HG03520 (cell line): ENCODE results near the gene TXK.
A peak's percentile ranks its signal among the peaks of the same experiment; 100 is the strongest.
"Not testable (repeated sequence)": the region's sequence is repeated elsewhere in the genome, so short reads cannot be mapped to it uniquely, and the experiment has no call there.

Experiments used
- ATAC-seq: cut with Tn5 transposase; IDR thresholded peaks from one replicate; pipeline ENCODE4 v1.9.1; 2021; ENCODE audit warnings: mild to moderate bottlenecking, moderate library complexity; ENCODE audit not compliant: unreplicated experiment

TXK gene

DNA sequence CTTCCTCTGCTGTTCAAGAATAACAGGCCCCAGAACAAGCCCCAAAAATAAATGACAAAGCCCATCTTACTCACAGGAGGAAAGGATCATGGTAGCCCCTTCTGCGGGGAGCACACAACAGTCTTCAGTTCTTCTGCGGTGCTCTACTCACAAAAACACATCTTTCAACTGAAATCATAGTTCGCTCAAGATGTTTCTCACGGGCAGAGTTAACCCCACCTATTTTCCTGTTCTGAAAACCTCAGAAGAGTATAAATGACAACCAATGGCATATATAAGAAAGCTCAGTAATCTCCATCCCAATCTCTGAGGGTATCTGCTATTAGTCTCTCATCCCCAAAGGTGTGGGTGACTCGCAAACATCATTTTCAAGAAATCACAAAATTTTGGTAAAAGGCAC lies at the start of gene TXK:
Gene TXK, minus strand, starts transcription at position 170 of the 400 bp plus-strand sequence. Its CDS starts 80 bp downstream, at position 90.
- no peak for ATAC-seq

DNA sequence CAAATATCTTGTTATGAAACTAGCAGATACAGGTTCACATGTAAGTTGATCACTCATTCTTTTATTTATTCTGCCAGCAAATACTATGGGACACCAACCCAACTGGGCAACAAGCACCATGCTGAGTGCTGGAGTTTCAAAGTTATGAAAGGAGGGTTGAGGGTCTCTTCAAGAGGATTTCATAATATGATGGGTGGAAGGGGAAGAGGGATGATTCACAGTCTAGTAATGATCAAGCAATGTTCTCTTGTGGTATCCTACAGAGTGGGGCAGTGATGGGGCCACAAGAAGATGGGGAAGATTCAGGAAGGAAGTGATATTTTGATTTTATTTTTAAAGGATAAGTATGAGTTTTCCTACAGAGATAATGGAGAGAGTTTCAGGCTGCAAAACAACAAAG lies 46.2 kb upstream of the TXK start:
- no peak for ATAC-seq

DNA sequence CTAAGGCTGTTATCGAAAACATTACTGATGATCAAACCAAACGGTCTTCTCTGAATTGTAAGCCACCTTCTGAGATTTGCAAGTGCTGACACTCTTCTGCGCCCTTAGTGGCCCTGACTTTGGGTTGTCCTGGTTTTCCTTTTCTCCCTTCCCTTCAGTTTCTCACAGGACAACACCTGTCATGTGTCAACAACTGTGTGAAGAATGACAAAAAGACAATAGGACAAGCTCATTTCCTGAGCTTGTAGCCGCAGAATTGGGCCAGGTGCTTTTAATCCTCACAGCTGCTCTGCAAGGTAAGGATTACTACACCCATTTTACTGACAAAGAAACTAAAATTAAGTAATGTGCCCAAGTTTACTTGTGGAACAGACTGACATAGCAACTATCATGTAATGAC lies 44.9 kb upstream of the TXK start:
- ATAC-seq: no peak

DNA sequence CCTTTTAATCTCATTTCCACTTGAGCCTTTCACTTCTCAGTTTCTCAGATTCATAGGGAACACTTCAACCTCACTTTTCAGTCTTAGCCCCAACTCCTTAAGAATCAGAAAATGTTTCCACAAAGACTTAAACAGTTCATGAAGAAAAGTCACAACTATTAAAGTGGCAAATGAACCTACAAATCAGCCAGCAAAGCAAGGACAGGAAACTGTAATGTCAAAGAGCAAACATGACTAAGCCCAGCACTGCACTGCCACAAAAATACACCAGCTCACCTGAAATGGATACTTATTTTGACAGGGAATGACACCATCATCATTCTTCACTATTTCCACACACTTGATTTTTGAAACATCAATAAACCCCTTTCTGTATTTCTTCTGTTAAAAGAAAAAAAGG lies 41.8 kb upstream of the TXK start:
- no peak for ATAC-seq

DNA sequence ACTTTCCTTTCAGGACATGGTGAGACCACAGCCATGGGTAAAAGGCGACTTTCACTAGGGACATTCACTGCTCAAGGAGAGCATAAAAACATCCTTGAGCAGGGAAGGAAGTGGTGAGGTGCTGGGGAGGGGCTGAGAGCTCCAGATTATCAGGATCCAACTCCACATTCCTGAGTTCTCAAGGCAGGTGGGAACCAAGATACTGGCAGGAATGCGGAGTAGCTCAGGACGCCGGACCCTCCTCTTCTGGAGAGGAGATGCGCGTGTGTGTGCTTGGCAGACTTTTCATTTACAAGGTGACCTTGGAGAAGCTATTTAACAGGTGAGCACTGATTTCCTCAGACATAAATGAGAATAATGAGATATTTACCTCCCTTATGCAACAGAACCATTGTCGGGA lies 41.3 kb upstream of the TXK start:
- no peak for ATAC-seq

DNA sequence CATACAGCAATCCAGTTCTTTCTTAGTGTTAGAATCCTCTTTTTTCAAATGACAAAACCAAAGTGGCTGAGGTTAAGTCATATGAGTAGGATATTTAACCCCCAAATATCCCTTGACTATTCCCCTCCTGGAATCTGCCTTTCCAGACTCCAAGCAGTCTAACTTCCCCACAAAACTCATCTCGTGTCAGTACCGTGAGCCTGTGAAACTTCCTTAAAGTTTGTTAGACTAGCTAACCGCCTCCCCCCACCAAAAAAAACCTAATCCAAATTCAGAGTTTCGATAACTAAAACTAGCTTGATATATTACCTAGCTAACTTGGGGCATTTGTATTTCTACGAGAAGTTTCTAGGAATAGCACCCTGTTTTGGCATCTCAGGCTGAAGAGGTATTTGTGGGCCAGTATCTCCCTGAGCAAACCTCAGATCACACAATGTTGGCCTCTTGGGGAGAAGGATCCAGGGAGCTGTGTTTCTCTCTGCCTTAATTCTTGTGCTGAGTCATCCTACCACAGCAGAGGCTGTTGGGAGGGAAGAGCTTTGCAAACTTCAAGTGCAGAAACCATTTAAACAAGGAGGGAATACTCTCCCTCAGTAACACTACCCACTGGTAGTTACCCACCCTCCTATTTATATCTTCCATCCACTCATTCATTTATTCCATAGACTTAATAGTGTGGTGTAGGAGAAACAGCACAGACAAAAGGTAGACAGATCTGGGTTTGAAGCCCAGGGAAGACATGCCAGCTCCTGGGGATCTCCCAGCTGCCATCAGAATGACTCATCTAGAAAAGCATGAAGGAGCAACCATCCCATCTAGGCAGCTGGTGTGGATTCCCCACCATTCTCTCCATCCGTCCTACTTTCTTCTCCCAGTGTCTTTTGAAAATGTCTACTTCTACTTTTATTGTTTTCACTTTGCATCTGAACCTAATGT lies 39.3 kb upstream of the TXK start:
- ATAC-seq: no peak

DNA sequence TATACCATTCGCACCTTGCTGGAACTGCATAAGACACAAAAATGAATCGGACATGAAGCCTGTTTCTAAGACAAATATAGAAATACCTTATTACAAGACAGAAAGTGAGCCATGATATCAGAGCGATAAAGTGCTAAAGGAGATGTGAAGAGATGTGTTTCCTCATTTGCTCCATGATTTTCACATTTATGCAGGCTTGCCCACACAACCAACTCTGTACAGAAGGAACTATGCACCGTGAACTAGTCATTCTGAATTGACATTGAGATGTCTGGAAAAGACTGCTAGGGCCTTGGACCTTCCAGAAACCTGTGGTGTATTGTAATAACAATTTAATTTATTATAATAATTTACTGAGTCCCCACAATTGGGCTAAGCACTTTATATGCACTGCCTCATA lies 38.6 kb upstream of the TXK start:
- no peak for ATAC-seq

DNA sequence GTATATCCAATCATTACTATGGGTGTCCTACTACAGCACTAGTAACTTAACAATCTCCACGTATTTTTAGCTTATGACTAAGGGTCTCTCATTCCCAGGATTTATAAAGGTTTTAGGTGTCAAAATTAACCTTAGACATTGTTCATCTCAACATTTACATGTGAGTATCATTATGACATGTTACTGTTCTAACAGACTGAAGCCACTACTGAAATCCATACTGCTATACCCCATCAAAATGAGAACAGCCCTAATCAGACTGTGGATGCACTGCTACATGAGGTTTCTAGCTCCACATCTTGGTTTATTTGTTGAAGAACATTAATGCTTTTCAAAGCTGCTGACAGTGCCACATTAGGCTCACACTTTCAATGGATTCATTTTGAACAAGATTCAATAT lies 35.6 kb upstream of the TXK start:
- no peak for ATAC-seq

DNA sequence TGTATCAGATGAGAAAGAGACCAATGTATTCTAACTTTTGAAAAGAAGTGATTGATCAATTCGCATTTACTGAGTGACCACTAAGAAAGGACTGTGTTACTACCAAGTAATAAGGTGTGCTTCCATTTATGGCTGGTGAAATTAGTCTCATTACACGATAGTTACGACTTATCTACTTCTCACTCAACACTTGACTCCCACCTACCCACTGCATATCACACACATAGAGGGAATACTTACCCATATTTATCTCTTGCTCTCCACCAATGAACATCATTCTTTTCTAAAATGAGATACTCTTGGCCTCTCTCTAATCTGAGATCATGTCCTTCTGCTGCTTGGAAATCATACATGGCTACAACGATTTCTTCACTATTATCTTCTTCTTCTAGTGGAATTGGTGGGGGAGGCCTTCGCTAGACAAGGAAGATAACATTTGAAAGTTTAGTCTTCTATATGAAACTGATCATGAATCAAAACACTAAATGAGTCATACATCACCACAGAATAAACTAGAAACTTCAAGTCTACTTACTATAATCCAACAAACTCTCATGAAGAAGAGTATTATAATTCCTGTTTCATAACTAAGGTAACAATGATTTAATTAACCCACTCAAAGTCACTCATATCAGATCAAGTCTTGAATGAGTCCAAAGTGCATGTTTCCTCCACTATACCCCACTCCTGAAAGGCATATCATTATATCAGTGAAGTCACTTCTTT lies 33.7 kb upstream of the TXK start:
- ATAC-seq: peak; percentile 36

DNA sequence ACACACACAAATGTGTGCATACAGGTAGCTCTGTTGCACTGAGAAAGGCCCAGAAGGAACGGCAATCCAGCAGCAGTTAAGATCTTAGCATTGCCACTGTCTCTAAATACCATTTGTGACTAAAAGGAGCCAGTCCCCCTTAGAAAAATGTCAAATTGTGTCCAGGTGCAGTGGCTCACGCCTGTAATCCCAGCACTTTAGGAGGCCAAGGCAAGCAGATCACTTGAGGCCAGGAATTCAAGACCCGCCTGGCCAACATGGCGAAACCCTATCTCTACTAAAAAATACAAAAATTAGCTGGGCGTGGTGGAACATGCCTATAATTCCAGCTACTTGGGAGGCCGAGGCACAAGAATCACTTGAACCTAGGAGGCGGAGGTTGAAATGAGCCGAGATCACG lies 30.5 kb upstream of the TXK start:
- not testable (repeated sequence) for ATAC-seq

DNA sequence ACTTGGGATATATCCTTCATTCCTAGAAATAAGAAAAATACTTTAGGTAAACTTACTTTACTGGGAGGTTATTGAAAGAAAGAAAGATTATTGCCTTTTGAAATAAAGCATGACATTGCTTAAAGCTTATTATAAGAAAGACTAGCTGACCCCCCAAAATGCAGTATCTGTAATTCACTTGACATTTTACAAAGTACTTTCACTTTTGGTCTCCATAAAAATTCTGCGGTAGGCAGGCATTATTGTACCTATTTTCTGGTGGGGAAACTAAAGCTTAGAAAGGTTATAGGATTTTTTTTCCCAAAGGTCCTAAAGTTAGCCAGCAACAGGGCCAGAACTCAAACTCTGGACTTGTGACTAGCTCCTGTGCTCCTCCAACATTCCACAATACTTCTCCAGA lies 29.7 kb upstream of the TXK start:
- no peak for ATAC-seq

DNA sequence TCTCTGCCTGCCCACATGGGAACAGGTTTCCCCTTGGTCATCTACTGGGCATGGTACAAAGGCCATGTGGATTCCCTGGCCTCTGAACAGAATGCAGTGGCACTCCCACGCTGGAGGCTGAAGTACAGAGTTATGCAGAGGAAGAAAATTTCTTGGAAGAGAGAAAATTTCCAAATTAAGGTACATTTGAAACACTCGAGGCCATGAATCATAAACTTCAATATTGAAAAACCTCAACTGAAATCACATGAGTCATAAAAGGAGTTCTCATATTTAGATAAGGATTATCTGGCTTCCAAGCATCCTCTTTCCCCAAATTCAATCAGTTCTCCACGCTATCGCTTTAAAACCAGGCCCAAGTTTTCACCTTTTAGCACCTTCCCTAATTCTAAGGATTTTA lies 28.1 kb upstream of the TXK start:
- no peak for ATAC-seq

DNA sequence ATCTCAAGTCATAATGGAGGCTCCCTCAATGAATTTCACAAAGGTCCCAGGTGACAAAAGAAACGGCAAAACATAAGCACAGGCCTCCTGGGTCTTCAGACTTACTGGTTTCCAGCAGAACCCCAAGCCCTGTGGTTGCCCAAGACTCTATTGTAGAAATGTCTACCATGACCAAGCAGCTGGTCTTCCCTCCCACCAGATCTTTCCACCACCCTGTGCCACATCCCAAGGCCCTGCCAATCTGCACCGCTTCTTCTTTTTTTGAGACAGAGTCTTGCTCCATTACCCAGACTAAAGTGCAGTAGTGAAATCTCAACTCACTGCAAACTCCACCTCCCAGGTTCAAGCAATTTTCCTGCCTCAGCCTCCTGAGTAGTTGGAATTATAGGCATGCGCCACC lies 23.2 kb upstream of the TXK start:
- ATAC-seq: no peak

DNA sequence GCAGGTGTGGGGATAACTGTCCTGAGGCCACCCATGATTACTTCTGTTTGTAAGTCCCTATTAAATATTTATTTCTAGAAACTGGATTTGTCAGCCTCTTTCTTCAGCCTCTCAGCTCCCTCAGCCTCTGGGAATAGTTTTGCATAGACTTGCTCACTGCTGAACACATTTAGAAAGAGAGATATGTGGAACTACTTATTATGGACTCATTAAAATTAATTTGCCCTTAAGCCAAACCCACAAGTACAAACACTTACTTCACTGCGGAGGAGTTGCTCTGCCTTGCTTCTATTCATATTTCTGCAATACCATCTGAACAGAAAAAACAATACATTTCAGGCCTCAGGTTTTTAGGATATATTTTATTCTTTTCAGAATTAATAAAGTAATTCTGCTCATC lies 22.4 kb upstream of the TXK start:
- ATAC-seq: no peak

DNA sequence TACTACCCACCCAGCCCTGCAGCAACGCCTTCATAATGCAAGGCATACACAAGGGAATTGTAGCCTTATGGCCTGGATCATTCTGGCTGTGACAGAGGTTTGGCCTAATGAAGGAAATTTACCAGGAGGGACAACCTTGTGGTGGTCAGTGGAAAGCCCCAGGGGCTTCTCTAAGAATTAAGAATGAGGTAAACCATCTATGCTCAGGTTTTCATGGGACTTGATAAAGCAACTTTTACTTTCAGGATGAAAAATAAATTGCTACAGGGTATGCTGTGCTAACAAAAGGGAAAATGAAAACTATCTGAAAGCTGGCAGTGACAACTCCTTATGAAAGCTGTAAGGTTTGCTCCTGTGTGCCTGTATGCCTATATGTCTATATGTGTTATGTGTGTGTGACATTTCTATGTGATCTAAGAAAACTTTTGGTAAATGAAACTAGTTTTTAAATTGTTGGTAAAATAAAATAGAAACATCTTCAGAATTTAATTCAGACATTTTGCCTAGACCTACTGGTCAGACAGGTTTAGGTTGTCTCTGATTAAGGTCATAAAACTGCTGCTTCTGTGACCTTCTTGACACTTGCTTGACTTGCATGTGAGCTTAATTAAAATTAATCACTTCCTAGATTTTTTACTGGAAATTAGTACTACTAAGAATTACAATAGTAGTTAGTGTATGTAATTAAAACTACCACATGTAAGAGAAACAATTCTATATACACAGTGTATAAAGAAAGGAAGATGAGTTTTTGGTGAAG lies 19.9 kb upstream of the TXK start:
- no peak for ATAC-seq

DNA sequence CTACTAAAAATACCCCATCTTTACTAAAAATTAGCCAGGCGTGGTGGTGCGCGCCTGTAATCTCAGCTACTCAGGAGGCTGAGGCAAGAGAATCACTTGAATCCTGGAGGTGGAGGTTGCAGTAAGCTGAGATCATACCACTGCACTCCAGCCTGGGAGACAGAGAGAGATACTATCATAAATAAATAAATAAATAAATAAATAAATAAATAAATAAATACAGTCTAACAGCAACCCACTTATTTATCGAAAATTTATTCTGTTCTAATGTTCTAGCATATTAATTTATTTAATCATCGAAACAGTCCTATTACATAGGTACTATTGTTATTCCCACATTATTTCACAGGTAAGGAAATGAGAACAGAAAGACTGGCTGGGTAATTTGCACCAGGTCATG lies 18.2 kb upstream of the TXK start:
- ATAC-seq: no peak

DNA sequence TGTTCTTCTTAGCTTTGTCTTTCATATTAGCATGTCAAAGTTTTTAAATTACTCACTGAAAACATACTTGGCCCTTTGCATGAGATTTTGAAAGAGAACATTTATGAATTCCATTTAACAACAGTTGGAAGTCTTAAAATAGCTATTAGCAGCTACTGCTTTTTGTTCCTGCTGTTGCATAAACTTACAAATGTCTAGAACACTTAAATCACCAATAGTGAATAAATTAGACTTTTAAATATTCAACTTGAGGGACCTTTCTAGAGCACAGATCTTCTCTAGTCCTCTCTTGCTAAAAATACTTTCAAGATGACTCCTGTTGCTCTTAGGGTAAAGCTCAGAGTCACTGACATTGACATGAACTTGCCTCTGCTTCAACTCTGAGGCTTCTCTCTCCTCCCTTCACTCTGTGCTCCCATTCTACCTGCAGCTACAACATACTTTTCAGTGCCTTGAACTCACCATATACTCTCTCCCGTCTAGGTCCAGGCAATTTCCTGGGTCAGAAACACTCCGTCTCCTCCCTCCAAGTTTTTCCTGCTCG lies 15.8 kb upstream of the TXK start:
- no peak for ATAC-seq

DNA sequence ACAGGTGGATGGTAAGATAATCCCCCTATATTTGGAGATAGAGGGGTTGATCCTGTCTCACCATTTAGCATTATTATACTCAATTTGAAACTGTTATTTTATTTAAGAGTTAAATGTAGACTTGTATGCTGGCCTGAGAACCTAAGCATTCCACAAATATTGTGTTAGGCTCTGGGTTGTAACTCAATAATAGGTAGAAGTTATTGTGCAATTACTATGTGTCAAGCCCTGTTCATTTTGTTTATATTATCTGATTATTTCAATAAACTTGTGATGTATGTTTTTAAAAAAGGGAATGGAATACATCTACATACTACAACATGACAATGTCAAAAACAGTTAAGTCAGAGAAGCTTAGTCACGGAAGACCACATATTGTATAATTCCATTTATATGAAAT lies 13.6 kb upstream of the TXK start:
- no peak for ATAC-seq

DNA sequence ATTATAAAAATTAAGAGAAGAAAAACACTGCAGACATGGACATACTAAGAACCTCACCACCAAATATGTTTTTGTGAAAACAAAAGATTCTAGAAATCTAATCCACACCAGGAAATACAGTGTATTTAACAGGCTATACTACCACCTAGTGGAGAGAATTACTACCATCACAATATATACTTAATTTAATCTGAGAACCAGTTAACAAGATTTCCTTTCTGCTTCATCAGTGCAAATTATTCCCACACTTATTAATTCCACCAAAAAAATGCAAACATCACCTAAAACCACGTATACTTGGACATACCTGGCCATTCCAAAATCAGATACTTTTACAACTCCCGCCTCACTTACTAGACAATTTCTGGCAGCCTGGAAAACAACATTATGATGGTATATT lies 7.0 kb upstream of the TXK start:
- peak; percentile 40 for ATAC-seq

DNA sequence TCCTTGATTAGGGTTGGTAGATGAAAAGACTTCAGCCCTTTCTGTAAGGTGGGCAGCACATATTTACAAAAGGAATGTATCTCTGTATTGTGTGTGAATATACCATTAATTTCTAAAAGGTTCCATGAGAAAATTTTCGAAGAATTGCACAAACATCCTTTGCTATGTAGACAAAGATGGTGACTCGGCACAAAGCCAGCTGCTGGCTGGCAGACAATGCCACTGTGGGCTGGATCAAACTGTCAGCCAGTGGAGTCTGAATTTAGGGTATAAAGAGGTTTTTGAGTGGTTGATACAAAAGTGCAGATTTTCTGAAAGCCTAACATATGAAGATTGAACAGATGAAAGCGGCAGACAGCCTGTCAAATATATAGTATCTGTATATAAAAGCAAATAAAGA lies 5.6 kb upstream of the TXK start:
- ATAC-seq: no peak

DNA sequence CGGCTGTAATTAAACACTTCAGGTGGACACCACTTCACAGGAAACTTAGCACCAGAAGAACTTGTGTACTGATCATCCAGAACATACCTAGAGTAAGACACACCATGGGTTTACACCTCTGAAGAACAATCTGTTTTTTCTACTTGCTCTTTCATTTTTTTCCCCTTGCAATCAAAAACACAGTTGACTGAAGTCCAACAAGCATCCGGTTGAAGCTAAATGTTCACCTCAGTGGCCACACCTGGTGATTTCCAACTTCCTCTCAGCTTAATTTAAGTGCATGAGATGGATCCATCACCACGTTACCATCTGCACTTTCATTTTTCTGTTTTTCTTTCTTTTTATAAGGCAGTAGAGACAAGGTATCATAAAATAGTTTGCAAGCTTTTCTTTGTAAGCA lies 4.9 kb upstream of the TXK start:
- no peak for ATAC-seq
